HG02981 (cell line): ENCODE results near the gene PROM1.

Source experiments
- ATAC-seq: cut with Tn5 transposase; IDR thresholded peaks from one replicate; pipeline ENCODE4 v1.9.1; 2021; ENCODE audit warnings: mild to moderate bottlenecking, moderate library complexity; ENCODE audit not compliant: unreplicated experiment

PROM1 gene

DNA sequence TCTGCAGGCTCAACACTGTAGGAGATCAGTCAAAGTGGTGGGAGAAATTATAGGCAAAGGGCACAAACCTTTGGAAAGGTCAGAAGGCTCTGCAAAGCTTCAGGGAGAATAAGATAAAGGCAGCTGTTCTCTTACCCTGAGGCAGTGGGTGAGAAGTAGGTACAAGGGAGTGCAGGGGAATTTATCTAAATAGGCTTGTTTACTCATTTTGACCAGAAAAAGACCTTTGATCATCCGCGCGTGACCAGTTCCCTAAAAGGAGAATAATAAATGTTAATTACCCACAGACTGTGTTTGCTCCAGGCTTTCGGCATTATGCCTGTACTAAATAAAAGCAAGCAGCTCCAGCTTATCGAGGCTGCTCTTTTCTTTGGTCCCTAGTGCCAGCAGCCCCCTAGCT lies 130.2 kb downstream of the PROM1 start:
- no peak for ATAC-seq

DNA sequence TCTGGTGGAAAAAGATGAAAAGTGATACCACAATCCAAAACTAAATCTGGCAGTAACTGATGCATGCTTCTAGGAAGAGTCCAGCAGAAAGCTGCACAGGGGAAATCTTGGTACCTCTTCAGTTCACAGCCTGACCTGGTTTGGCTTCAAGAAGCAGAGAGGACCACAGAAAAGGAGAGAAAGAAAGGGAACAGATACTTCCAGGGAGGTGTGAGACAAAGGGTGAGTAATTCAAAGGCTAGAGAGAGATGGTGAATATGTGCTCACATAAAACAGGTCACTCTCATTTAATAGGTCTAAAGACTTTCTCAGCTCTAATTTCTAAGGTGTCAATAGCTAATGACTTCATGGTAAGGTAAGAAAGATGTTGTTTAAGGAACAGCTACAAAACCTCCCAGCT lies 132.0 kb downstream of the PROM1 start:
- ATAC-seq = no peak

DNA sequence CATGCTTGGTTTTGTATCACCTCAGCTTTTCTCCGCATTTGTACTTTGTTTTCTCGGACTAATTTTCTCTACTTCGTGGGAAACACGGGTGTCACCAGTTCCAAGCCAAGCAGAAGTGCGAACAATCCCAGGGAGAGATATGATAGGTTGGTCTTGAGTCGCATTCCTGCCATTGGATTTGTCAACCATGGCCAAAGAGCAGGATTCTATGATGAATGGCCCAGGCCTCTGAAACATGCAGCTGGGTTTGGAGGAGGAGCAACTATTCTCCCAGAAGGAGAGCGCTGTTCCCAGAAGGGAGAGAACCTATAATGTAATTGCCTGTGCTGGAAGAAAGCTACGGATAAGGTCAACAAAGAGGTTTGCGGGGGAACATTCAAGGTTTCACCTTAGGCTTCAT lies 135.0 kb downstream of the PROM1 start:
- no peak for ATAC-seq

DNA sequence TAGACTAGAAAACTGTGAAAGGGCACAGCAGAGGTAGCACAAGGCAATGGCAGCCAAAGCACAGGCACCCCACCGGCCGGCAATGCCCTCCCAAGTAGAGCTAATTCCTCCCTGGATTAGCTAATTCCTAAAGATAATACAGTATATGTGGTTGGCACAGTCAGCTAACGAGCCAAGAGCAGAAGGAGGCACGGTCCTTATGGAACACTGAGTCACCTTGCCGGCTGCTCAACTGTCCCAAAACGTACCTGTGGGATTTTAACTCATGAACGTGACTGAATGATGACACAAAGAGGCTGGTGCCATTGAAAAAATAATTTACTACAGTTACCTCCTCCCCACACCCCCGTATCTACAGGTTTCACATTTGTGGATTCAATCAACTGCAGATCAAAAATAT lies 136.1 kb downstream of the PROM1 start:
- no peak for ATAC-seq

DNA sequence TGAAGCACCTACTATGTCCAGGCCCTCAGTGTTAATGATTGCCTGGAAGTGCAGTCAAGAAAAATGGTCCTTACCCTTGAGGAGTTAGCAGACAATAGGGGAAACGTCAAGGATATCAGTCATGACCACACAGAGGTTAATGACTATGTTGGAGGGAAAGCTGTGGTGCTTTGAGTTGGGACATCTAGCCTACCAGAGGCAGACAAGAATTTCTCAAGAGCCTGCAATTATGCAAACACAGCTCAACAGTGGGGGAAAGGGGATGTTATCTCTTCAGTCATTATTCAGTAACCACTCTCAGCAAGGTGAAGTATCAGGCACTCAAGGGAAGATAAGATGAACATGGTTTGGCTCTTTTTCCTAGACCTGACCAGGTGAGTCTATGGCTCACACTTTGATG lies 138.3 kb downstream of the PROM1 start:
- no peak for ATAC-seq

DNA sequence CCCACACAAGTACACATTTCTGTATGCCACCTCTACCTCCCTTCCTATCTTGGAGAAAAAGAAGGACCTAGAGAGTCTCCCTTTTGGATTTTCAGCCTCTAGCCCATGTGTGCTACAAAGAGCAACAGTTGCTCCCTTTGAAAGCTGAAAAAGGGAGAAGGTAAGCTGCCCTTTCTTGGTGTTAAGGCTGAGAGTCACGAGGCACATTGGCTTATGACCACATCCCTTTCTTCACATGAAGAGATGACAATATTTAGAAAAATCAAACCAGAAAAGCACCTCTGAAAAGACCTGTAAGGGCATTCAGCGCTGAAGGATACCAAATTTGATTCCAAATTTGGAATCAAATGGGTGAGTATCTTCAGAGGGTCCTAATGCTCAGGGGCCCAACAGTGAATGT lies 138.9 kb downstream of the PROM1 start:
- no peak for ATAC-seq

DNA sequence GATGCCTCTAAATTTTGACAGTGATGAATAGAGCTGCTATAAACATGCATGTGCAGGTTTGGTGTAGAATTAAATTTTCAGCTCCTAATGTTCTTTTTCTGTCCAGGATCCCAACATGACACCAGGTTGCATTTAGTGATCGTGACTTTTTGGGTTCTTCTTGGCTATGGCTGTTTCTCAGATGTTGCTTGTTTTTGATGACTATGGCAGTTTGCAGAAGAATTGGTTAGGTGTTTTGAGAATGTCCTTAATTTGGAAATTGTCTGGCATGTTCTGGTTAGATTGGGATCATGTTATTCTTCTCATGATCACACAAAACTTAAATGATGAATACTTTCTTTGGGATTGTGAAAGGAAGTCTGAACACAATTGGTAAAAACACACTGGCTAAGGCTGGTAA lies 141.5 kb downstream of the PROM1 start:
- no peak for ATAC-seq

DNA sequence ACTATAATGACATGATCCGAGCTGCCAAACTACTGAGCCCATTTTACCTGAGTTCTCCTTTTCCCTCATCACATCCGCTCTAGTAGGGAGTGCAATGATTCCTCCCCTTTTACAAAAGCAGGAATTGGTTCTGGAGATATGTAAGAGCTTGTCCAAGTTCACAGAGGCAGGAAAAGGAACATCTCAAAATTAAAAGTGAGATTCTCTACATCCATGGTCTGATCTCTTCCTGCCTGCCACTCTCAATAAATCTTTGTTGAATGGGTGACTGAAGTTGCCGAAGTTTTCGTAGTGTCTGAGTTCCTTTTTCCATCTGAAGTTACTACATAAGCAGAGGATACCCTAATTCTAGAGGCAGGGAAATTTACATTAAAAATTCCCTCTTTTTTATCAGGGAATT lies 145.2 kb downstream of the PROM1 start, which contains the start of gene FGFBP1:
Gene FGFBP1, minus strand, starts transcription at position 101 of the 400 bp plus-strand sequence. CDS start 2,108 bp downstream, outside the sequence.
- no peak for ATAC-seq

DNA sequence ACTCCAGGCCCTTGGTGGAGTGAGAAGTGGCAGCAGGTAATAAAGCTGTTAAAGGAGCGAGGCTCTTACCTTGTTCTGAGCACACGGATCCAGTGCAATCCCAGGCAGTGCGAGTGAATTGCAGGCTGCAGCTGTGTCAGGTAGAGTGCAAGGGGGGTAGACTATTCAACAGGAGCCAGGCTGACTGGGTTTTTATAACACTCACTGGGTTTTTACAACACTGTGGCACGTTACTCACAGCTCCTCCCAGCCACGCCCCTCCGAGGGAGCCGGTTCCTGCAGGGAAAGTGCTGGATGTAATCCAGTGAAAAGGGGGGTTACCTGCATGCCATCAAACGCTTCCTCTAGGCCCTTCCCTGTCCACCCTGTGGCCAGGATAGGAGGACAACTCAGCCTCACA lies 145.6 kb downstream of the PROM1 start:
- no peak for ATAC-seq

DNA sequence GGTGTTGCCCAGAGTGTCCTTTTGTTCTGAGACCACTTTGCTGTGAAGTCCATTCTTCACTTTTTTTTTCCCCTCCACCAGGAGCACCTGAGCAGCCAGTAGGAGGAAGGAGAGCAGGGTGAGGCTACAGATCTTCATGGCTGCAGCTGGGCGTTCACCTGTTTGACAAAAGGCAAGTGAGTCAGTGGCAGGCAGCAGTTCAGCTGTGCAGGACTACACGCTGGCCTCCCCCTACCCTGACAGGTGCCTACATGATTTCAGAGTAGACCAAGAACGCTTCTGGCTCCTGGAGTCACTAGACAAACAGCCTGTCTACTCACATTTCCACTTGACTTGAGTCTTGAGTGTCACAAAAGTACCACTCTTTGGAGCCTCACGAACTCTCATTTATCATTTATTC lies 147.3 kb downstream of the PROM1 start:
- ATAC-seq = no peak

DNA sequence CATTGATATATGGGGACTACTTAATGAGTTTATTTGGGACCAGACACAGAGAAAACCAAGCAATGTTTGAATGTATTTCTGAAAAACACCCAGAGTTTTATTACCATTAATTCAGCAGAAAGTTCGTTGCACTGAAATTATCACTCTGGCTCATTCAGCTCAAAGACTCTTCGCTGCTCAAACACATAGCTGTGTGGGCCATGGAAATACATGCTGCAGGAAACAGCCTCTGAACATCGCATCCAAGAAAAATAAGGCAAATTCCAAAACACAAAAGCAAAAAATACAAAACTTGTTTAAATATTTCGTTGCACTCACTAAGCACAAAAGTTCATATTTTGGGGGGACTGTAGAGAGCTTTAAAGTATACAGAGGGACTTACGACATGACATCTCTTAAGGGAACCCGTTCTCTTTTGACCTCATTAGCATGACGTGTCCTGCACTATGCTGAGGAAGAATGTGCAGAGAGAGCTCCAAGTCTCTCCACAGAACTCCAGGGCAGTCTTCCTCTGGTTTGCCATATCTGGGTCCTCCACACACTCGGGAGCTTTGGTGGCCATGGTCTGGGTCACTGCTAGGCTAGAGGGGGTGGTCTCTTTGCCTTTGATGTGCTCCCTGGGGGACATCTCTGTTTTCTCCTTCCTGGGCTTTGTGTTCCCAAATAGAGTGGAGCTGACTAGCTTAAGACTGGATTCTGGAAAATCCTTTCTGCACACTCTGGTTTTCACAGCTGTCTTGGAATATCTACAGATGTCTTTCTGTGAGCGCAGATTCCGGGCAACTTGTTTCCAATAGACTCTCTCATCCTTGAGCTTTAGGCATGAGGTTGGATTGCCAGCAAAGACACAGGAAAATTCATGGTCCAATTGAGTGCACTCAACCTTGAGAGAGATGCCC lies 148.1 kb downstream of the PROM1 start:
- no peak for ATAC-seq

DNA sequence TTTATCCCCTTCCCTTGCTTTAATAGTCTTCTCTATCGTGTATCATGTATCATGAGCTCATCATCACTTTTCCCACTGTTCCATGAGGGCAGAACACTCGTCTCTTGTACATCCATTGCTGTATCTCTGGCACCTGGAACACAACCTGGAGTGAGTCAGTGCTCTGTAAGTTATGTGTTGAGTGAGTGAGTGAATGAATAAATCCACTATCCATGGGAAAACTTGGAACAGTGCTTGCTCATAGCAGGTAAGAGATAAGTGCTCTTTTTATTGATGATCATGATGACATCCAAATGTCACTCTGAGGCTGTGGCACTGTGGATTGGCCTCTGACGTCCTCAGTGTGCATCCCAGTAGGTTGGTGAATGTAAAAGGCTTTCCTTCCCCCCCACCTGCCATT lies 149.6 kb downstream of the PROM1 start:
- no peak for ATAC-seq

DNA sequence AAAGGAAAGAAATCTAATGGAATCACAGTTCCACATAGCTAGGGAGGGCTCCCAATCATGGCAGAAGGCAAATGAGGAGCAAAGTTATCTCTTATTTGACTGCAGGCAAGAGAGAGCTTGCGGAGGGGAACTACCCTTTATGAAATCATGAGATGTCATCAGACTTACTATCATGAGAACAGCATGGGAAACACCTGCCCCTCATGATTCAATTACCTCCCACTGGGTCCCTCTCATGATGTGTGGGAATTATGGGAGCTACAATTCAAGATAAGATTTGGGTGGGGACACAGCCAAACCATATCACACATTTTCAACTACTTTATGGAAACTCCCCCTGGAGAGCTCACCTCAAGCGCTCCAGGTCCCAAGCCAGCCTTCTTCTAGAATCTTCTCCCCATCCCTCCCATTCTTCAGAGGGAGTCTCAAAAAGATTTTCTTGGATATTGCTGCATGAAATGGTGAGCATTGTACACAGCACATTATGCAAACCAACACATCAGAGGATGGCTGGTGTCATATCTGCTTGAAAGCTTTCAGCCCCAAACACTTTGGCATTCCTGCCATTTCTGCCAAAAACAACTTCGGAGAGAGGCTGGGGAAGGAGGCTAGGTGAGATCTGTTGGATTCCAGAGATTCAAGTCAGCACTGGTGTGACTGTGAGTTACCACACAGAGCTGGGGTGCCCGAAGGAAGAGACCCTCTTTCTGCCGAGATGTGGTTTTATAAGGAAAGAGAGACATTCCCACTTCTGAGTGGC lies 152.2 kb downstream of the PROM1 start:
- no peak for ATAC-seq

DNA sequence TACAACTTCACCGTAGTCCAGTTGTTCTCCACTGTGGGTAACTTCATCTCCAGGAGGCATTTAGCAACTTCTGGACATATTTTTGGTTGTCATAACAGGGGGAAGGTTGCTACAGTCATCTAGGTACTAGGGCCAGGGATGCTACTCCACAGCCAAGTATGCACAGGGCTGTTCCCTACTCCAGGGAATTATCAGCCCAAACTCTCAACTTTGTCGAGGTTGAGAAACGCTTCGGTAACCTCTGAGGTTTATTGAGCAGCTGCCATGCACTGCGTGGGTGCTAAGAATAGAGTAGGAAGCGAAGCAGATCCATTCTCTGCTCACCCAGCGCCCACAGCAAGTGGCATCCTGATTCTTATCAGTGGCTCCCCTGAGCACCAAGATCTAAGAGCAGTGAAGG lies 153.5 kb downstream of the PROM1 start:
- ATAC-seq = no peak

DNA sequence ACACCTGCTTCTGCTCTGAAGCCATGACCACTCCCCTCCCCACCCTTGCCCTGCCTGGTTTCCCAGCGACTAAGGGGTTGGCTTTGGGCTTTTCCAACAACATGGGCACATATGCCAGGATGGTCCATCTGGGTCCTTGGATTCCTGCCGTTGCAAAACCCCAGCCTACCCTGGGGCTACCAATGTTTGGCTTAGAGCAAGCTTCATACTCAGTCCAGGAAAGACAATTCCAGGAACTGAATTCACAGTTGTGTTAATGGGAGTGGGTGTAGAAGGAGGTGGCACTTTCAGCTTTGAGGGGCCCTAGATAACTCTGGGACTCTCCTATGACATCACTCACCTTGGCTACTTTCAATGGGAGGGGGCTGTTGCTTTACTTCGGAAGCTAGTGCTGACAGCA lies 154.3 kb downstream of the PROM1 start:
- ATAC-seq = no peak

DNA sequence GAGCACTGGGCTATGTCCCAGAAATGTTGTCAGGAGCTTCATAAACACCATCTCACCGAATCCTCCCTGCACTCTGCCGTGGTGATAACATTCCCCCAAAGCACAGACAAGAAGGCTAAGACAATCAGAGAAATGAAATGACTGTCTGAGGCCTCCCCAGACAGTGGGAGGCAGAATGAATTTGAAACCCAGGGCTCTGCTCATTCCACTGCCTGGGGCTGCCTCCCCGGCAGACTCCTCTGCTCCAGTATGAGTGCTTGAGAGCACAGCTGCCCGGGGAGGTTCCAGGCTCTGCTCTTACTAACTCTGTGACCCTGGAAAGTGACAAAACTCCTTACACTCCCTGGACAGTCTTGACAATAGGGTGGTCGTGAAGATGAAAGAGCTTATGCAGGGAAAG lies 154.9 kb downstream of the PROM1 start:
- no peak for ATAC-seq

DNA sequence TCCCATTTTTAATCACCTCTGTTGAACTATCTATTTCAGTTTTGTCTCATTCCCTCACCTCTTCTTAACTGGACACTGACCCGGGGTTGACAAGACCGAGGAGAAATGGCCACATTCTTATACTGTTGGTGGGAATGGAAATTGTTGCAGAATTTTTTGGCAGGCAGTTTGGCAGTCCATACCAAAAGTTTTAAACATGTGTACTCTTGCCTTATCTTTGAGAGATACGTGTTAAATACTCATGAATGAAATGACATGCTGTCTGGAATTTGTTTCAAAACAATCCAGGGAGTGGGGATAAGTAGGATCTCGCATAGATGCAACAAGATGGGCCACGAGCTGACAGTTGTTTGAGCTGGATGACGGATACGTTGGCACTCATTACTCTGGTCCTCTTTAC lies 157.3 kb downstream of the PROM1 start:
- ATAC-seq = no peak

DNA sequence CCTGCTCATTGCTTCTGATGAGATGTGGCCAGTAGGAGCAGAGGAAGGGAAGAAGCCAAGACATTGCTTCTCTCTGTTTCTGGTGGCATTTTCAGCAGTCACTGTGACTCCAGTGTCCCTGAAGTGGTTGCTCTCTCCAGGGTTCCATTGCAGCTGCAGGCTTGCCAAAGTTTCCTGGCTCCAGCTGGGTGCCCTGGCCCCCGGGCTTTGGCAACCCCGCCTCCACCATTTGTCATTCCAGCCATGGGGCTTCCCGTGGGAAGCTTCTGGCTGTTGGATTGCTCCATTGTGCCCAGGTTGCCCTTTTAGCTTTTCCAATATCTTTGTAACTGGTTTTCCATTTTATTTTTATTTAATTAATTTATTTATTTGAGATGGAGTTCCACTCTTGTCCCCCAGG lies 158.0 kb downstream of the PROM1 start:
- ATAC-seq = no peak

DNA sequence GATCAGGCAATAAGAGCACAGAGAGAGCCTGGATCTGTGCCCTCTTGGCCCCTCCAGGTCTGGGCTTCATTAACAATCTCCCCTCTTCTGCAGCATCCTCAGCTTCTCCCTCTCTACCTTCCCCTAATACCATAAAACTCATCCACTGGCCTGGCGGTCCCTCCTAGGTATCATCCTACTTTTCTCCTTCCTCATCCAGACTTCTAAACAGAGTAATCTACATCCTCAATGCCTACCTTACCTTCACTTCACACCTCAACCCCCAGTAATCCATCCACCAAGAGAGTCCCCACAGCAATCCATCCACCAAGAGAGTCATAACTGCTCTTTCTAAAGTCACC lies 162.3 kb downstream of the PROM1 start:
- no peak for ATAC-seq

DNA sequence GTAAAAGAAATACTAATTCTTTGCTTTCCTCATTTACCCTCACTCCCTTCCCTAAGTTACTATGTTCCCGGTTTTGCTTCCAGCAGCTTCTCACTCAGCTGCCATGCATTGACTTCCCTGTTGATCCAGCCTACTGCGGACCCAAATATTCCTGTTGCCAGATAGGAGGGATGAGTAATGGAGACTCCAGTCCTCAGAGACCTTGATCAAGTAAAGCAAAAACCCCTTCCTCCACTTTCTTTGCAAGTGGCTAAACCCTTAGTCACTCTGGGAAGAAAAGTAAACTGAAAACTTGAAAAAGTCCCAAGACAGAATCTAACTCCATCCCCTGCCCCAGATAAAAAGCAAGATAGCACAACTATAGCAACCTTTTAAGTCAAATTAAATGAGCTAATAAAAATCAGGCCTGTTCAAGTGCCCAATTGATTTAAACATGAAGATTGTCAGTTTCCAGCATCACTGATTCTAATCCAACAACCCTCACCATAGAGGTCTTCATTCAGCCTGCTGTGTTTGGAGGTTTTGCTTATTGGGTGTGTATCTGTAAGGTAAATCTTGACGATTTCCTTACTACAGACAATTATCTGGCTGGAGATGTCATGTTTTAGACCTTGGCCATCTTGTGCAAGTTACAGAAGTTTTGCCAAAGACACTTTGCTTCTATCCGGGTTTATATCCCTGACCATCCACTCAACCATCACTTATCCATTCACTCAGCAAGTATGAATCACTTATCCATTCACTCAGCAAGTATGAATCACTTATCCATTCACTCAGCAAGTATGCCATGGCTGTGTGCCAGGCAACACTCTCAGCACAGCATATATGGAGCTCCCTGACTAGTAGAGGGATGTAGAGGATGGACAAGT lies 162.9 kb downstream of the PROM1 start:
- no peak for ATAC-seq

DNA sequence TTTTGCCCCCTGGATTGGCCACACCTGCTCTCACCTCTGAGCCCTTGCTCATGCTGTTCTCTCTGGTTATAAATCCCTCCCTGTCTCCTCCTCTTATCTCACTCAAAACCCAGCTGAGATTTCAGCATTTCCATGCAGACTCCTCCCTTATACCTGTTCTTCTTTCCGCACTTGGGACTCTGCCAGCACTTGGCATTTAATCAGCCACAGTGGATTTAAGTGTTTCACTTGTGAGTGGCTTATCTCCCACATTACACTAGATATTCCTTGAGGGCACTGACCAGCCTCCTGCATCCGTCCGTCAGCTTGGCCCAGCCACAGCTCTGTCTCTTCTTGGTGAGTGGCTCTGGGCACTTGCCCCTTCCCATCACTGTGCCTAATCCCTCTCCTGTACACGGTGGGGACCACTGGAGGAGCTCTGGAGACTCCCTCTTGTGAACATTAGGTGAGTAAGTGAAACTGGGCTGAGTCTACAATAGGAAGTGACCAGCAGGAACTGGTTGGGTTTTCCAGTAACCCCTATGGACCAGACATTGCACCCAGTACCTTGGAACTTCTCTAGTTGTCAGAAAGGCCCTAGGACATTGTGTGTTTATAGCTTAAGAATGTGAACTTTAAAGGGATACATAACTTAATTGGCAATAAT lies 165.2 kb downstream of the PROM1 start:
- ATAC-seq = no peak
